Keratinocyte (primary cell): ENCODE measurements around the gene HS1BP3. TPM values are rescaled to one million over a fixed set of nuclear protein-coding genes. Genes with fewer than 3 reads are reported as not detected.

Experiments used
- DNase-seq: peaks from one replicate; pipeline ENCODE4 v3.0.0-alpha.2; 2011; ENCODE audit warnings: low read depth, missing footprints, low spot score
- FAIRE-seq: peaks from 2 replicates; lab custom pipeline; 2011; peaks lifted over from hg19 to GRCh38; lab: Jason Lieb, UNC
- H2AFZ ChIP-seq: 2 replicates; pipeline ENCODE4 v1.6.0; 2012; ENCODE audit warnings: low read length, control low read depth, inconsistent platforms; ENCODE audit not compliant: control insufficient read depth
- H3K27ac ChIP-seq: 2 replicates; pipeline ENCODE4 v1.5.1; 2011; ENCODE audit warnings: low read length; ENCODE audit not compliant: control insufficient read depth, insufficient read depth
- H3K27me3 ChIP-seq: 3 replicates; pipeline ENCODE4 v1.6.0; 2011; ENCODE audit warnings: low read length; ENCODE audit not compliant: control insufficient read depth, insufficient read depth; ENCODE audit errors: extremely low read depth
- H3K36me3 ChIP-seq, 2 experiments: 2 replicates in 1 of 2; 3 replicates in 1 of 2; pipeline ENCODE4 v1.5.1; 2011; ENCODE audit warnings: low read length in 2 of 2, mild to moderate bottlenecking in 1 of 2; ENCODE audit not compliant: control insufficient read depth in 2 of 2, insufficient read depth in 2 of 2; ENCODE audit errors: extremely low read depth in 1 of 2
- H3K4me1 ChIP-seq: 3 replicates; pipeline ENCODE4 v1.5.1; 2011; ENCODE audit warnings: low read length; ENCODE audit not compliant: control insufficient read depth, insufficient read depth; ENCODE audit errors: extremely low read depth
- H3K4me2 ChIP-seq: 3 replicates; pipeline ENCODE4 v1.6.0; 2011; ENCODE audit warnings: low read depth, low read length; ENCODE audit not compliant: control insufficient read depth, insufficient read depth; ENCODE audit errors: extremely low read depth
- H3K4me3 ChIP-seq, 3 experiments: fragments of 200-600 bp in 1 of 3; sonication (generic) in 1 of 3; 2 replicates in 2 of 3; 3 replicates in 1 of 3; pipeline ENCODE4 v1.5.1; 2011 to 2016; ENCODE audit warnings: low read length in 3 of 3, mild to moderate bottlenecking in 3 of 3, control low read depth in 2 of 3, inconsistent platforms in 1 of 3, low read depth in 1 of 3, mixed read lengths in 1 of 3, mixed run types in 1 of 3, moderate library complexity in 1 of 3; ENCODE audit not compliant: control insufficient read depth in 2 of 3, insufficient read depth in 2 of 3; ENCODE audit errors: extremely low read depth in 1 of 3
- H3K79me2 ChIP-seq: 2 replicates; pipeline ENCODE4 v1.6.0; 2012; ENCODE audit warnings: low read length; ENCODE audit not compliant: control insufficient read depth, insufficient read depth
- H3K9ac ChIP-seq: 3 replicates; pipeline ENCODE4 v1.6.0; 2011; ENCODE audit warnings: low read length; ENCODE audit not compliant: control insufficient read depth, insufficient read depth; ENCODE audit errors: extremely low read depth
- H3K9me1 ChIP-seq: 3 replicates; pipeline ENCODE4 v1.6.0; 2011; ENCODE audit warnings: low read length; ENCODE audit not compliant: control insufficient read depth, insufficient read depth; ENCODE audit errors: extremely low read depth
- H3K9me3 ChIP-seq: 2 replicates; pipeline ENCODE4 v1.5.1; 2012; ENCODE audit warnings: low read depth, low read length; ENCODE audit not compliant: control insufficient read depth
- H4K20me1 ChIP-seq: 3 replicates; pipeline ENCODE4 v1.6.0; 2011; ENCODE audit warnings: low read length; ENCODE audit not compliant: control insufficient read depth, insufficient read depth; ENCODE audit errors: extremely low read depth
- CTCF ChIP-seq, 3 experiments: IDR thresholded peaks in 1 of 3; conservative IDR thresholded peaks in 1 of 3; optimal IDR thresholded peaks in 1 of 3; 2 replicates in 2 of 3; 3 replicates in 1 of 3; pipeline versions ENCODE3 to v1.5.1; 2011; ENCODE audit warnings: low read length in 3 of 3, mild to moderate bottlenecking in 3 of 3, moderate library complexity in 2 of 3, control low read depth in 1 of 3, inconsistent platforms in 1 of 3; ENCODE audit not compliant: insufficient read depth in 2 of 3; ENCODE audit errors: extremely low read depth in 1 of 3
- EZH2 ChIP-seq: IDR thresholded peaks from one replicate; pipeline ENCODE4 v1.6.1; 2012; ENCODE audit warnings: inconsistent platforms, mild to moderate bottlenecking, low read length, moderate library complexity
- dilution Hi-C: fragments of 300-500 bp; cut with MboI; formaldehyde crosslinking; loops from one replicate; pipeline ENCODE4 v1.7.0; 2020; ENCODE audit warnings: low sequenced_read_pairs; ENCODE audit not compliant: extremely low pct_ligation_motif_present
- polyA plus RNA-seq, 5 experiments: library from polyadenylated mRNA; depleted of rRNA in 3 of 5; stranded (reverse) in 3 of 5; stranded (forward) in 1 of 5; unstranded in 1 of 5; fragments of >200 nt; gene quantifications; 1 replicate in 1 of 5; 2 replicates in 3 of 5; 3 replicates in 1 of 5; pipeline versions ENCODE4 v1.2.1 to v1.2.3, GENCODE V29; 2011 to 2012; ENCODE audit warnings: missing spikeins in 2 of 5, low read depth in 1 of 5, low replicate concordance in 1 of 5

Gene HS1BP3
- polyA plus RNA-seq, 1 donor (not counting 4 experiments of a cell fraction or from before 2014, with no cell fraction given) = 18.5 TPM

GRCh38 chr2:20678780-20679179 is 27.9 kb upstream of the HS1BP3 start:
- FAIRE-seq (no peak), DNase-seq (no peak)
- H3K9ac ChIP-seq = no peak overlapping the region
- no peak overlapping the region for H3K27ac ChIP-seq
- H3K9me3 ChIP-seq = no peaks in the 10 kb centered on the region
- H3K4me3 ChIP-seq = no peak overlapping the region
- H3K79me2 ChIP-seq = no peaks in the 10 kb centered on the region
- dilution Hi-C loops = no loop called here
- no peak overlapping the region for H2AFZ ChIP-seq
- no peaks in the 10 kb centered on the region for H3K9me1 ChIP-seq
- peaks cover 8% of the 10 kb centered on the region for H3K27me3 ChIP-seq
- H3K4me1 ChIP-seq = no peaks in the 10 kb centered on the region
- H4K20me1 ChIP-seq = no peaks in the 10 kb centered on the region
- no peak for TF ChIP-seq EZH2
- TF ChIP-seq CTCF (optimal IDR thresholded peaks at IDR 0.05 in 1 of 3, IDR thresholded peaks at IDR 0.05 in 1 of 3, conservative IDR thresholded peaks at IDR 0.05 in 1 of 3; ENCODE audit: extremely low read depth in 1 of 3, insufficient read depth in 2 of 3, low read length in 3 of 3) = no peak
- H3K4me2 ChIP-seq = no peak overlapping the region
- peaks cover 3% of the 10 kb centered on the region in 2 experiments for H3K36me3 ChIP-seq

GRCh38 chr2:20678086-20678395 is 27.1 kb upstream of the HS1BP3 start:
- FAIRE-seq (no peak), DNase-seq (no peak)
- Histone ChIP-seq H3K9me3 (no peaks in the 10 kb centered on the region), H3K4me3 (no peak overlapping the region), H3K4me2 (no peak overlapping the region), H3K4me1 (no peaks in the 10 kb centered on the region), H3K9ac (no peak overlapping the region), H3K27me3 (peaks cover 12% of the 10 kb centered on the region), H3K36me3 (peaks cover 3% of the 10 kb centered on the region in 2 experiments), H2AFZ (no peak overlapping the region), H3K79me2 (no peaks in the 10 kb centered on the region), H4K20me1 (no peaks in the 10 kb centered on the region), H3K27ac (no peak overlapping the region), H3K9me1 (no peaks in the 10 kb centered on the region)
- dilution Hi-C loops = no loop called here
- TF ChIP-seq CTCF (optimal IDR thresholded peaks at IDR 0.05 in 1 of 3, IDR thresholded peaks at IDR 0.05 in 1 of 3, conservative IDR thresholded peaks at IDR 0.05 in 1 of 3; ENCODE audit: extremely low read depth in 1 of 3, insufficient read depth in 2 of 3, low read length in 3 of 3) (no peak), EZH2 (no peak)
